SU-DHL-6 (cell line): ENCODE results near the gene RPS6KC1.
A peak's percentile ranks its signal among the peaks of the same experiment; 100 is the strongest.

Source experiments
- H2AFZ ChIP-seq: fragments of 200-600 bp; sonication (generic); 2 replicates; pipeline ENCODE4 v1.6.1; 2014; ENCODE audit warnings: low read depth, mild to moderate bottlenecking, moderate library complexity, mixed read lengths, antibody characterized with exemption, low read length; ENCODE audit not compliant: severe bottlenecking
- H3F3A ChIP-seq: fragments of 200-600 bp; shearing (Covaris generic); 2 replicates; pipeline ENCODE4 v1.6.0; 2016; ENCODE audit warnings: antibody characterized with exemption, mild to moderate bottlenecking; ENCODE audit not compliant: insufficient read depth
- H3K27ac ChIP-seq: fragments of 200-600 bp; sonication (generic); 2 replicates; pipeline ENCODE4 v1.5.1; 2016; ENCODE audit warnings: low read depth, mild to moderate bottlenecking, low read length, moderate library complexity, mixed read lengths
- H3K27me3 ChIP-seq: fragments of 200-600 bp; sonication (generic), shearing (Covaris generic); 2 replicates; pipeline ENCODE4 v1.6.0; 2014; ENCODE audit warnings: mild to moderate bottlenecking, low read length
- H3K36me3 ChIP-seq: fragments of 200-600 bp; sonication (generic); 2 replicates; pipeline ENCODE4 v1.6.1; 2014; ENCODE audit warnings: mild to moderate bottlenecking, low read length, mixed read lengths
- H3K4me2 ChIP-seq: fragments of 300-600, 200-600 bp; shearing (Covaris generic), sonication (generic); 2 replicates; pipeline ENCODE4 v1.6.0; 2014; ENCODE audit warnings: low read length, low read depth, mild to moderate bottlenecking; ENCODE audit not compliant: poor library complexity, severe bottlenecking
- H3K4me3 ChIP-seq: fragments of 200-600 bp; sonication (generic); 2 replicates; pipeline ENCODE4 v1.5.1; 2014; ENCODE audit warnings: antibody characterized with exemption, low read length, mild to moderate bottlenecking, mixed read lengths; ENCODE audit not compliant: insufficient read depth, poor library complexity, severe bottlenecking
- H3K79me2 ChIP-seq: fragments of 200-600 bp; sonication (generic); 2 replicates; pipeline ENCODE4 v1.6.1; 2014; ENCODE audit warnings: mild to moderate bottlenecking, low read length, moderate library complexity; ENCODE audit not compliant: insufficient read depth
- H3K9ac ChIP-seq: fragments of 200-600 bp; sonication (generic); 2 replicates; pipeline ENCODE4 v1.7.0; 2014; ENCODE audit warnings: mild to moderate bottlenecking, low read length
- H3K9me2 ChIP-seq: fragments of 200-600 bp; sonication (generic); replicated peaks from 2 replicates; pipeline ENCODE4 v1.6.1; 2014; ENCODE audit warnings: low read length; ENCODE audit not compliant: insufficient read depth
- H3K9me3 ChIP-seq: fragments of 200-600 bp; sonication (generic); 2 replicates; pipeline ENCODE4 v1.6.1; 2014; ENCODE audit warnings: low read length, mixed read lengths; ENCODE audit not compliant: insufficient read depth
- H4K20me1 ChIP-seq: fragments of 200-600 bp; sonication (generic); 2 replicates; pipeline ENCODE4 v1.6.1; 2014; ENCODE audit warnings: low read depth, mild to moderate bottlenecking, antibody characterized with exemption, low read length, moderate library complexity, mixed read lengths
- EZH2phosphoT487 ChIP-seq: fragments of 200-600 bp; sonication (generic), shearing (Covaris generic); conservative IDR thresholded peaks from 2 replicates; pipeline ENCODE4 v1.6.1; 2018; ENCODE audit warnings: mild to moderate bottlenecking, antibody characterized with exemption, low read length, moderate library complexity, mixed read lengths
- TF ChIP-seq, protein P1 (sequence below): fragments of 200-600 bp; sonication (generic); IDR thresholded peaks from one replicate; pipeline ENCODE4 v1.5.1; 2017; ENCODE audit warnings: antibody characterized with exemption, mild to moderate bottlenecking, low read length, moderate library complexity; ENCODE audit not compliant: insufficient read depth, poor library complexity, severe bottlenecking

RPS6KC1 gene

GRCh38 chr1:213242883-213243282 lies 191.8 kb downstream of the RPS6KC1 start:
- Histone ChIP-seq H3K9me3 (no peaks in the 10 kb centered on the region), H3K4me3 (no peak overlapping the region), H3K27ac (no peak overlapping the region), H4K20me1 (no peaks in the 10 kb centered on the region), H3K79me2 (no peaks in the 10 kb centered on the region), H3F3A (no peaks in the 10 kb centered on the region), H3K4me2 (no peak overlapping the region), H3K36me3 (no peaks in the 10 kb centered on the region), H3K9me2 (no peaks in the 10 kb centered on the region), H3K27me3 (no peaks in the 10 kb centered on the region), H2AFZ (no peak overlapping the region), H3K9ac (no peak overlapping the region)
- TF ChIP-seq, protein P1, sequence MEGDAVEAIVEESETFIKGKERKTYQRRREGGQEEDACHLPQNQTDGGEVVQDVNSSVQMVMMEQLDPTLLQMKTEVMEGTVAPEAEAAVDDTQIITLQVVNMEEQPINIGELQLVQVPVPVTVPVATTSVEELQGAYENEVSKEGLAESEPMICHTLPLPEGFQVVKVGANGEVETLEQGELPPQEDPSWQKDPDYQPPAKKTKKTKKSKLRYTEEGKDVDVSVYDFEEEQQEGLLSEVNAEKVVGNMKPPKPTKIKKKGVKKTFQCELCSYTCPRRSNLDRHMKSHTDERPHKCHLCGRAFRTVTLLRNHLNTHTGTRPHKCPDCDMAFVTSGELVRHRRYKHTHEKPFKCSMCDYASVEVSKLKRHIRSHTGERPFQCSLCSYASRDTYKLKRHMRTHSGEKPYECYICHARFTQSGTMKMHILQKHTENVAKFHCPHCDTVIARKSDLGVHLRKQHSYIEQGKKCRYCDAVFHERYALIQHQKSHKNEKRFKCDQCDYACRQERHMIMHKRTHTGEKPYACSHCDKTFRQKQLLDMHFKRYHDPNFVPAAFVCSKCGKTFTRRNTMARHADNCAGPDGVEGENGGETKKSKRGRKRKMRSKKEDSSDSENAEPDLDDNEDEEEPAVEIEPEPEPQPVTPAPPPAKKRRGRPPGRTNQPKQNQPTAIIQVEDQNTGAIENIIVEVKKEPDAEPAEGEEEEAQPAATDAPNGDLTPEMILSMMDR, result no peak
- TF ChIP-seq EZH2phosphoT487, result no peak

DNA sequence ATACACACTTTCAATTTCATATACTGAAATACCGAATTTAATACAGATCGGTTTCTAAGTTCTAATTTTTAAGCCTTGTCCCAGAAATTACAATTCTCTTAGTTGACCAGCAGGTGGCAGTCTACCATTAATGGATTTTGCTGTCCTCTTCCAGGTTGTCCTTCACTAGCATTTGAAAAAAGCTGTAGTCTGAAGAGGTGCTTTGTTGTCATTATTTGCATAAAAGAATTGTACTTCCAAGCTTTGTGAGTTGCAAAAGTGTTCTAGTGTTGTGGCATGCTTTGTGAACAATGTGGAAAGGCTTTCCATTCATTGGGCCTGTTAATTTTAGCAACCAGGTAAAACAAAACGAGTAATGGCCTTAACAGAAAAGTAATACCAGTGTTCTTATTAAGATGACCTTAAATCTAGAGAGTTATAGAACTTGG lies 193.6 kb downstream of the RPS6KC1 start:
- no peaks in the 10 kb centered on the region for H3K9me2 ChIP-seq
- no peak overlapping the region for H3K4me3 ChIP-seq
- H3K79me2 ChIP-seq, result no peaks in the 10 kb centered on the region
- no peak overlapping the region for H3K27ac ChIP-seq
- TF ChIP-seq EZH2phosphoT487, result no peak
- TF ChIP-seq, protein P1, result peak; percentile 80
- no peaks in the 10 kb centered on the region for H4K20me1 ChIP-seq
- no peak overlapping the region for H2AFZ ChIP-seq
- H3K36me3 ChIP-seq, result no peaks in the 10 kb centered on the region
- no peak overlapping the region for H3K4me2 ChIP-seq
- no peaks in the 10 kb centered on the region for H3F3A ChIP-seq
- H3K9me3 ChIP-seq, result no peaks in the 10 kb centered on the region
- no peaks in the 10 kb centered on the region for H3K27me3 ChIP-seq
- no peak overlapping the region for H3K9ac ChIP-seq

- H3K4me2 ChIP-seq, result no peak overlapping the region
- no peaks in the 10 kb centered on the region for H3F3A ChIP-seq
- no peak overlapping the region for H2AFZ ChIP-seq
- no peak for TF ChIP-seq EZH2phosphoT487
- H3K9me2 ChIP-seq, result no peaks in the 10 kb centered on the region
- no peaks in the 10 kb centered on the region for H4K20me1 ChIP-seq
- H3K36me3 ChIP-seq, result no peaks in the 10 kb centered on the region
- no peak overlapping the region for H3K4me3 ChIP-seq
- H3K9ac ChIP-seq, result no peak overlapping the region
- H3K27ac ChIP-seq, result no peak overlapping the region
- no peaks in the 10 kb centered on the region for H3K79me2 ChIP-seq
- H3K27me3 ChIP-seq, result no peaks in the 10 kb centered on the region
- no peaks in the 10 kb centered on the region for H3K9me3 ChIP-seq
These were observed 194.3 kb downstream of the RPS6KC1 start for GRCh38 chr1:213245260-213245910.

GRCh38 chr1:213247038-213247437 lies 196.0 kb downstream of the RPS6KC1 start:
- Histone ChIP-seq H3F3A (no peaks in the 10 kb centered on the region), H3K9me2 (no peaks in the 10 kb centered on the region), H3K9me3 (no peaks in the 10 kb centered on the region), H3K79me2 (no peaks in the 10 kb centered on the region), H4K20me1 (no peaks in the 10 kb centered on the region), H3K4me2 (no peak overlapping the region), H3K27ac (no peak overlapping the region), H3K9ac (no peak overlapping the region), H3K4me3 (no peak overlapping the region), H3K27me3 (no peaks in the 10 kb centered on the region), H2AFZ (no peak overlapping the region), H3K36me3 (no peaks in the 10 kb centered on the region)
- TF ChIP-seq, protein P1, result no peak
- no peak for TF ChIP-seq EZH2phosphoT487
